DMS153 treated with DMSO at 0.1 percent for 48 hours (cell line): ENCODE measurements around the gene UGT1A4.

ENCODE experiments used
- DNase-seq: peaks from one replicate; lab custom pipeline; 2025; ENCODE audit not compliant: unreplicated experiment; lab: John Stamatoyannopoulos, UW

Gene UGT1A4

DNA sequence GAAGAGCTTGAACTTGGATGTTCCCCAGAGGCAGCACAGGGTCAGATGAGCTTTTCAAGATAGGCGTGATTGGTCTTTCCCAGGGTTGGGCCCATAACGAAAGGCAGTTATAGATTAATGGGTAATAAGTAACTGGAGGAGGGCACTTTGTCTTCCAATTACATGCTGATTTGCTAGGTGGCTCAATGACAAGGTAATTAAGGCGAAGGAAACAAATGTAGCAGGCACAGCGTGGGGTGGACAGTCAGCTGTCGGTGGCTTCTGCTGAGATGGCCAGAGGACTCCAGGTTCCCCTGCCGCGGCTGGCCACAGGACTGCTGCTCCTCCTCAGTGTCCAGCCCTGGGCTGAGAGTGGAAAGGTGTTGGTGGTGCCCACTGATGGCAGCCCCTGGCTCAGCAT is at the start of gene UGT1A4:
Gene UGT1A4 (plus strand): TSS at position 185 of the 400 bp plus-strand sequence. CDS start 85 bp downstream, at position 270.
- no peak for DNase-seq

DNA sequence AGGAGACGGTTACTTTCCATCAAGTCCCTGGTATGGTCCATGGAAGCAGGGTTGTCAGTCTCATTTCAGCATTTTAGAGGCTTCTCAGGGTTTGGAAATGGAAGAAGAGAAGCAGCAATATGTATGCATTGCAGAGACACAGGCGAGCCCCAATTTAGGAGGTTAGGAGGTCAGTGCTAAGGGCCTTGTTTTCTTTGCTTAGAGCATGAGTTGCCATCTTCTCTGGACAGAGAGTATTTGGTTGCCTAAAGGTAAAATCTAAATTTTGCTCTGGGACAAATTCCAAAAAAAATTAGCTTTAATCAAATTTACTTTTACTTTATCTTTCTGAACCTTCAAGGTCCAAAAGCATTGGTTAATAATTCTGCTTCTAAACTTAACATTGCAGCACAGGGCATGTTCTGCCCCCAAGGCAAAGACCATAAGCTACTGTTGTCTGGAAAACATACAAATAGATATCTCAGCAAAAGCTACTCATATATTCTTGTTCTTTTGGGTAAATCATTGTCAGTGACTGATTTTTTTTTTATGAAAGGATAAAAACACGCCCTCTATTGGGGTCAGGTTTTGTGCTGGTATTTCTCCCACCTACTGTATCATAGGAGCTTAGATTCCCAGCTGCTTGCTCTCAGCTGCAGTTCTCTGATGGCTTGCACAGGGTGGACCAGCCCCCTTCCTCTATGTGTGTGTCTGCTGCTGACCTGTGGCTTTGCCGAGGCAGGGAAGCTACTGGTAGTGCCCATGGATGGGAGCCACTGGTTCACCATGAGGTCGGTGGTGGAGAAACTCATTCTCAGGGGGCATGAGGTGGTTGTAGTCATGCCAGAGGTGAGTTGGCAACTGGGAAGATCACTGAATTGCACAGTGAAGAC is 47.0 kb upstream of the UGT1A4 start, which contains the start of gene UGT1A9:
Gene UGT1A9 (plus strand): TSS at position 609 of the 872 bp plus-strand sequence. CDS start 37 bp downstream, at position 646.
- DNase-seq, result no peak

DNA sequence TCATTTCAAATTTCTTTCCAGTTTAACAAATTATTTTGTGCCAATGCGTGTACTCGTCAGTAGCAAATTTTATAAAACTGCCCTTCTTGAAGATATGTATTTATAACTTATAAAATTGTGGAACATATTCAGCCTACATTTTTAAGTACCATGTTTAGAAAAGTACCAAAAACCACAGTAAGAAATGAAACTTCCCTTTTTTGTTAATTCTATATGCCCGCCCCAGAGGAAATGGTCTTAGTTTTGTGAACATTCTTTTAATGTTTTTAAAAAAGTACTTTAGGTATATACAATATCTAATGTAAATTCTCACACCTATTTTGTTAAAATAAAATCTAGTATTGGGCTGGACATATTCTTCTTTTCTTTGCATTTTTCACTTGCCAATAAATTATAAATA is 45.6 kb upstream of the UGT1A4 start:
- DNase-seq, result no peak

DNA sequence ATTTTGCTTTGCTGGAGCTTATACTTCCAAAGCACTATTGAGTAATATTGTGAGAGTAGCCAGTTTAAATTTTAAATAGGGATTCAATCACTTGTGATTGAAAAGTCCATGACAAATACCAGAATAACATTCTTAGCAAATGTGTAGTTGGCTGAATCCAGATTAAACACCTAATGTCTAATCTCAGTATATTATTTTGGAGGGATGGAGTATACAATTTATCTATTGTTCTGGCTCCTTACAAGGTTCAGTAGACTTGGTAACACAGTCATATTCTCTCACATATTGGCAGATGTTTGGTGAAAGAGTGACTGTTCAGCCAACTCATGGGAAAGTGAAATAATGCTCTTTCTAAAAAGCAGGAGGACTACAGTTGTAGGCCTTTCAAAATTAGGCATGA is 44.6 kb upstream of the UGT1A4 start:
- no peak for DNase-seq

DNA sequence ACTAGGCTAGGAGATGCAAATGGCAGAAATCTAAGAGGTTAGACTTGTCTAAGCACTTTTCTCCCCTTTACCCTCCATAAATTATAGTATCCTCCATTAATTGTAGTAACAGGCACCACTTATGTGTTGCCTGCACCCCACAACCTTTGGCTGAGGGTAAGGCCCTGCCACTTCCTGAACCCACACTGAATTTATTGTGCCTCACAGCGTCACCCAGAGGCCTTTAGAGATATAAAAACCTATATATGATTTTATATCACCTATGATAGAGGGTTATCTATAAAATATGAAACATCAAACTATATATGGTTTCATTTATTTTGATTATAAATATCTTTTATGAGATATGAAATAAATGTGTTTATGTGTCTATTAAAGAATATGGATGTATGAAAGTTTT is 44.2 kb upstream of the UGT1A4 start:
- no peak for DNase-seq

DNA sequence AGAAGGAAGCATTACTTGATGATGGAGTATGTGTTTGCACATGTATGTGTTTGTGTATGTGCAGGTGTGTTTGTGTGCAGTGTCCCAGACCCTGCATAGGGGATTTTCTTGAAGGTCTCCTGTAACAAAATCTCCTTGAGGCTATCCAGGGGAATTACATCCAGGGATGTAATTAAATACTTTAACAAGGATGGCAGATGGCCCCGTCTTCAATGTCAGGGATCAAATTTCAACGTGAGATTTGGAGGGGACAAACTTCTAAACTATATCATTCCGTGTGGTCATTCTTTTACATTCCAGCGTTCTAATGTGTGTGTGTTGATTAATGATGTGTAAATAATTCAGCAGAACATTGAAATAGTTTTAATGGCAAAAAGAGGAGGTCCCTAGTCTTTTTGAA is 43.5 kb upstream of the UGT1A4 start:
- DNase-seq, result no peak

DNA sequence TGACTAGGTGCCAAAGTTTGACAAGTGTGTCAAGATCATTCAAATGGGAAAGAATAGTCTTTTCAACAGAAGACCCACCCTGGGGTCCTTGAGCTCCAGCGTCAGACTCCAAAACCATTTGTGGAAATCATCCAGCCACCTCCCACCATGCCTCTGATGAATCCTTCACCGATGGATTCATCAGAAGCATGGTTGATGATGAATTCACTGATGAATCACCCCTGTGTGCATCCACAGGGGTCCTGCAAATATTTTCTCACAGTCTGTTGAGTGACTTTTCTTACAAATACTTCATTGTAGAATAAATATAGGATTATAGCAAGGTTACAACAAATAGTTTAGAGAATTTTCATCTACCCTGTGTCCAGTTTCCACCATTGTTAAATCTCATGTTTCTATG is 42.5 kb upstream of the UGT1A4 start:
- DNase-seq, result no peak

DNA sequence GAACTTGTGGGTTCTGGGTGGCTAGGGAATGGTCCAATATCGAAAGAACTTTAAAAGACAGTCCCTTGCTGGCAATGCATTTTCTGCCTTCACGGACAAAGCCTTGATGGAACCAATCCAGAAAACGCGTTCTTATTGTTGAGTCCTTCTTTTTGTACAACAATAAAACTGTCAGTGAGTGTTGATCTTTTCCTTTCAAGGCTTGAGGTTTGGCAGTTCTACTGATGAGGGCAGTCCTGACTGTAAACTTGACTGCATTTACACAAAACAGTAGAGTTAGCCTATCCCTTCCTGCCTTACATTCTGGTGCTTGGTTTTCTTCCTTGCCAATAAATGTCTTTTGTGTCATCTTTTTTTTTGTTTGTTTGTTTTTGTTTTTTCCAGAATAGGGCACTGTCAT is 39.3 kb upstream of the UGT1A4 start:
- no peak for DNase-seq

DNA sequence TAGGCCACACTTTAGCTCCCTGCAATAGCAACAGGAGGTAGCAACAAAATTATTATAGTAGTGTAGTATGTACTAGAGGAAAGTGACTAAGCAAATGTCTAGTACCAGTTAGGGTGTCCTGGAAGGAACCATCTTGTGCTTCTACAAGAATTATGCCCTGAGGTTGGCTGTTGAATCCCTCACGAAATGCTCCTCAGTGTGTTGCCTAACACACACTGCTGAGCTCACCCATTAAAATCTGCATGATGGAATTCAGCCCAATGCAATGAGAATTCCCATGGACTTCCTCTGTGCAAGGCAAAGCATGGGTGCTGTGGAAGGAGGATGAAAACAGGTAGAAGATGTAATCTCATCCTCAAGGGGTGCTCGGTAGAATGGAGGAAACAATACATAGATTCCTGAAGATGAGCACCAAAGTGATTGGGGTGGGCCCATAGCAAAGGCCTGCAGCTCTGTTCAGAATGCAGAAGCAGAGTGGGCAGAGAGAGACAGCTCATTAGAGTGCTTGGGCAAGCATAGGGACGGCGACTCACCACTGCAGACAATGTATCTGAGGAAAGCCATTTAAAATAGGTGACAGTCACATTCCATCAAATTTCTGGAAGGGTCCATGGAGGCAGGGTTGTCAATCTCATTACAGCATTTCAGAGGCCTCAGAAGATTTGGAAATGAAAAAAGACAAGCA is 38.0 kb upstream of the UGT1A4 start:
- DNase-seq, result no peak

DNA sequence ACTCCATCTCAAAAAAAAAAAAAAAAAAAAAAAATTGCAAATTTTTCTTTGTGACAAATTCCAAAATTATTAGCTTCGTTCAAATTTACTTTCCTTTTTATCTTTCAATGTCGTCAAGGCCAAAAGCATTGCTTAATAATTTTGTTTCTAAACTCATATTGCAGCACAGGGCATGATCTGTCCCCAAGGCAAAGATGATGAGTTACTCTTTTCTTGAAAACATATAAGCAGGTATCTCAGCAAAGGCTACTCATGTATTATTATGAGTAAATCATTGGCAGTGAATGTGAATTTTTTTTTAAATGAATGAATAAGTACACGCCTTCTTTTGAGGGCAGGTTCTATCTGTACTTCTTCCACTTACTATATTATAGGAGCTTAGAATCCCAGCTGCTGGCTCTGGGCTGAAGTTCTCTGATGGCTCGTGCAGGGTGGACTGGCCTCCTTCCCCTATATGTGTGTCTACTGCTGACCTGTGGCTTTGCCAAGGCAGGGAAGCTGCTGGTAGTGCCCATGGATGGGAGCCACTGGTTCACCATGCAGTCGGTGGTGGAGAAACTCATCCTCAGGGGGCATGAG is 36.9 kb upstream of the UGT1A4 start, which contains the start of gene UGT1A7:
Gene UGT1A7 (plus strand): TSS at position 381 of the 579 bp plus-strand sequence. CDS start 37 bp downstream, at position 418.
- no peak for DNase-seq

DNA sequence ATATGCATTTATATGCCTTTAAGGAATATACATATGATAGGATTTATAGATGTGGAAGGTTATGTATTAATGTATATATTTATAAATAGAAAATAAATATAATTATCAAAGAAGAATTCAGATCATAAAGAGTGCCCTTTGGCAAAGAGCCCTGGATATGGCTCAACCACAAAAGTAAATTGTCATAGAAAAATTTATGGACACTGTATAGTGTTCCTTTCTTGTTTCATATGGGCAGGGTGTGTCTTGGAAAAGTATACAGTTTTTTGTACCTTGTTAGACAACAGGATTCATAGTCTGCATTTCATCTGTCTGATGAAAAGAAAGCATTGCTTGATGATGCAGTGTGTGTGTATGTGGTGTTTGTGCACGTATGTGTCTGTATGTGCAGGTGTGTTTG is 33.9 kb upstream of the UGT1A4 start:
- no peak for DNase-seq

DNA sequence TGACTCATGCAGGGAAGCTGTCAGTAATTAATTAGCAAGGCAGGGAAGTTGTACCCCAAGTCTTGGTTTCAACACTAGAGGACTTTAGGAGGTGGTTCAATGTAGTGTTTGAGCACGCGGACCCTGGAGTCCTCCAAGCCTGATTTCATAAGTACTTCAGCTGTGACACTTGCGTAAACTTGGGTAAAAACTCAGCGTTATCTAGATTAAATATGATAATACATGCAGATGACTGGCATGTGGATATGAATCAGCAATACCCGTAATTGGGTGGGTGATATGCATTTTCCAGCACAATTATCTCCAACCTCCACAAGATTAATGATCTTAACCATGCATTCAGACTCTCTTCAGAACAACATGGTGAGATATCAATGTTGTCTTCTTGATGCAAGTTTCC is 31.6 kb upstream of the UGT1A4 start:
- no peak for DNase-seq

DNA sequence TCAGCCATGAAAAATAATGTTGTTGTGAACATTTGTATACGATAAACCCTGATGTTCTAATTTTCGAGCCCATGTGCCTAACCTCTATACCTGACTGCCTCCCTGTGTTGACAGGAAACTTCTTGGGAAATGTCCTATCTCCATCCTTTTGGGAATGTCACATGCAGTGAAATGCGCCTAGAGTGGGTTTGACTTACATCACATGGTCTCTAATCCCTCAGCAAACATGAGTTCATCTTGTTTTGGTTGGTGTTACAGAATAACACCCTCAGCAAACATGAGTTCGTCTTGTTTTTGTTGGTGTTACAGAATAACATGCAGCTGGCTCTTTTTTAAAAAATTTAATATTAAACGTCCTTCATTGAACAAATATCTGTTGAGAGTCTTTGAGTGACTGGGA is 30.2 kb upstream of the UGT1A4 start:
- no peak for DNase-seq

DNA sequence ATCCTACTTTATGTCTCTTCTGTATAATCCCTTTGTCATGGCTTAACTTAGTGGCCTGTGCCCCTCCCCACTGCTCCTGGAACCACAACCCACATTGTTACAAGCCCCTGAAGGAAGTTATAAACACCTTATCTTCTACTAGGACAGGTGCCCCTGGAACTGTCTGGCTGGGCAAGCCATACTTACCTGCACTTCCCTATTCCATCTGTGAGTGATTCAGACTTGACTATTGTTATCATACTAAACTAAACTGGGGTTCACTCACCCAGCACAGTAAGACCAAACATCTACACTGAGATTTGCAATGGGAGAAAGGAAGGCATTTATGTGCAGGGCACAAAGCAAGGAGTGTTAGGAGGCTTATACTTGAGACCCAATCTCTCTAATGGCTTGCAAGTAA is 29.5 kb upstream of the UGT1A4 start:
- no peak for DNase-seq

DNA sequence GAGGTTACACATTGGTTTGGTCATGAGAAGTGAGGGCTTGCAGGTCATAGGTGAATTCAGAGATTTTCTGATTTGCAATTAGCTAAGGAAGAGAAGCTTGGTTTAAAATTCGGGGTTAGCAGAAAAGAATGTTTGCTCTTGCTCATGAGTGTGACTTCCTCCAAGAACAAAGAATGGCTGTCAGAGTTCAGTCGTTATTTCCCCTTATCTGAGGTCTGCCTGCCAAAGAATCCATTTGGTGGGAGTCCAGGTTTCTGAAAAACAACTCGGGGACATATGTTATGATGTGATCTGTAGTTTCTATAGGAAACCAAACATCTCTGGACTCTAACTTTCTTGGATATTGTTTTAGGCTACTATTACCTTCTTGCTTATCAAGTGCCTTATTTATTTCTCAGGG is 29.0 kb upstream of the UGT1A4 start:
- no peak for DNase-seq

DNA sequence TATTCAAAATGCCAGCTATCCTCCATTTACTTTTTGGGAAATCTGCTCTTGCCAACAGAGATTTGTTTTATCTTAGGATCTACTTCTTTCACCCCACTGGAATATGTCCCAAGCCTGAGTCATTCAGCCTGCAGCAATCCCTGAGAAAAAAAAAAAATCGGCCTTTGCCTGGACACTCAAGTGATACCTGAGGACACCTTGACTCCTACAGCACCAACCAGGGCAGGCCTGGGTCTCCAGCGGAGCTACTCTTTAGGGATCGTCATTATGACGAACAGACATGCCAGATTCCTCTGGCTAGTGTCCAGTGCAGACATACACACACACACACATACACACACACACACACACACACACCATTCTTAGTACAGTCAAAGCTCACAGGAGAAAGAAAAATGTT is 28.1 kb upstream of the UGT1A4 start:
- no peak for DNase-seq

DNA sequence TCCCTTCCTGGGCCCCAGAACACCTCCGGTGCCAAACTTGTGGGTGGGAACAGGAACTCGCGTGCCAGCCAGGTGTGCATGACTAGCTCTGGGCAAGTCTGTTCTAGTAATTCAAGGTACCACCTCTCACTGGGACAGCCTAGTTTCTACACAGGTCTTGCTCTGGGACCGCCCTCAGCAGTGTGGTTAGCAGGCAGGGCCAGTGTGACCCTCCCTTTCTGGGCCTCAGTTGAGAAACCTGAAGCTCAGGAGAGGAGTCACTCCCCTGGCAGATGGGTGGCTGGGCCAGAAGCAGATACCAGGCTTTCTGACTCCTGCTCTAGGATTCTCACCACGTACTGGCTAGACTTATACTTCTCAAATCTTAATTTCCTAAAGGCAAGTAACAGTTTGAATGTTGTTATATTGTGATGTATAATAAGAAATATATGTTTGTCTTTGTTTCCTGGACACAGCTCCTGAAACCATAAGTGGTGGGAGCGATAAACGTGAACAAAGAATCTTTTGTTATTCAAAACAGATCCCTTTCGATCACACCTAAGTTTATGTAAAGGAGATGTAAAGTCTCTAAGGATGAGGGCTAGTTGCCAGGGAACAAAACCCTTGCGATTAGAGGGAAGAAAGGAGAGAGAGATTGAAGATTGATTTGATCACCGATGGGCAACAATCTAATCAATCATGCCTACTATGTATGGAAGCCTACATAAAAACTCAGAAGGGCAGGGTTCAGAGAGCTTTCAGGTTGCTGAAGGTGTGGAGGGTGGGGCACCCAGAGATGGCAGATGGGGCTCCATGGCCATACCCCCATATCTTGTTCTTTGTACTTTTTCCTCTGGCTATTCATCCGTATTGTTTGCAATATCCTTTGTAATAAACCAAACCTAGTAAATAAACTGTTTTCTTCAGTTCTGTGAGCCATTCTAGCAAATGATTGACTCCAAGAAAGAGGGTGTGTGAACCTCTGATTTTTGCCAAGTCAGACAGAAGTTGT is 26.8 kb upstream of the UGT1A4 start:
- no peak for DNase-seq

DNA sequence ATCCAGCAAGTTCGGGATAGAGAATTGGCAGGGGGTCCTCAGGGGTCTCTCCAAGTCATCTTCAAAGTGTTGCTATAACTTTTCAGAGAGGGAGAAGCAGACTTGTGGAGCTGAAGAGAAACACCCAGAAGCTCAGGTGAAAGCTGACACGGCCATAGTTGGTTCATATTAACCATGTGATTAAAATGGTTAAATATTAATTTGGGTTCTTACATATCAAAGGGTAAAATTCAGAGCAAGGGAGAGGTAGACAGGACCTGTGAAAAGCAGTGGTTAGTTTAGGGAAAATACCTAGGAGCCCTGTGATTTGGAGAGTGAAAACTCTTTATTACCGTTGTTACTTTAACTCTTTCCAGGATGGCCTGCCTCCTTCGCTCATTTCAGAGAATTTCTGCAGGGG is 25.9 kb upstream of the UGT1A4 start, which contains the start of gene UGT1A6:
Gene UGT1A6 (plus strand): TSS at position 243 of the 400 bp plus-strand sequence. CDS start 115 bp downstream, at position 358.
- DNase-seq, result no peak

DNA sequence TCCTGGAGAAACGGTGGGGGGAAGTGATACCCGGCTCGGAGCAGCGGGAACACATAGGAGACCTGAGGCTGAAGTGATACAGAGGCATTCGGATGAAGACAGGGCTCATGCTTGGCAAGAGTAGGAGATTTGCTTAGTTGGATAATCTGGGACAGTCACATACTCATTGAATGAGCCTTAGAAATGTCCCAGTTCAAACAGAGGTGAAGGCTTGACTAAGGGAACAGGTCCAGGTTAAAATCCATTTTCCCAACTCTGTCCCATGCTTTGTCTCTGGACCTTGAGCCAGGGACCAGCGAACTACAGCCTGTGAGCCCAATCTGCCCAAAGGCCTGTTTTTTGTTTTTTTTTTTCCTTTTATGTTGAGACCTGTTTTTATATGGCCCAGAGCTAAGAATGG is 24.6 kb upstream of the UGT1A4 start:
- DNase-seq, result no peak

DNA sequence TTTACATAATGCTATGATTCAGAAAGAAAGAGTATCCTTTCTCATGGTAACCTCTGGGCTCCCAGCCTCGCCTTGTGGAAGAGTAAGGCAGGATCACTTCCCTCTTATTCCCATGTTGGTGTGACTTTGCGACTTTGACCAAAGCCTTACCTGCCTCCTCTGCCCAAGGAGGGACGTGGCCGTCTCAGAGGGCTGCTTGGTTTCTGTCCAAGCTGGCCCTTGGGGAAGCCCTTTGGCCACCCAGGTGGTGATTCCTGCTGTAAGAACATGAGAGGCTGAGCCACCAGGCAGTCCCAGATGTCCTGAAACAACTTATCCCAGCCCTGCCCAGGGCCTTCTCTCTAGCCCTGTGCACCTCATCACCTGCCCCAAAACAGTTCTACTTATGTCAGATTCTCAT is 19.8 kb upstream of the UGT1A4 start:
- no peak for DNase-seq
